GM13976 (cell line): ENCODE data around the gene LONRF3.

ENCODE experiments used
- DNase-seq: peaks from one replicate; pipeline ENCODE4 v3.0.0; 2012; ENCODE audit warnings: low spot score
- CTCF ChIP-seq: IDR thresholded peaks from 2 replicates; pipeline ENCODE4 v1.5.1; 2012; ENCODE audit warnings: borderline replicate concordance, mild to moderate bottlenecking; ENCODE audit not compliant: insufficient read depth; ENCODE audit errors: extremely low read depth, missing control alignments, control extremely low read depth
- in situ Hi-C: fragments of 300-500 bp; cut with MboI; formaldehyde crosslinking; loops from one replicate; pipeline ENCODE4 v1.12.0; 2022; ENCODE audit warnings: low sequenced_read_pairs, mixed read lengths, inconsistent platforms; ENCODE audit not compliant: unreplicated experiment

The LONRF3 gene

GRCh38 chrX:118973389-118974087 lies 880 bp upstream of the LONRF3 start:
- in situ Hi-C loops = no loop called here
- no peak for TF ChIP-seq CTCF
- no peak for DNase-seq

- TF ChIP-seq CTCF = no peak
- in situ Hi-C loops = no loop called here
- peak; percentile 56 for DNase-seq
Observed at GRCh38 chrX:118974908-118975671, 672 bp downstream of the LONRF3 start.

GRCh38 chrX:118975831-118976598 lies 1.6 kb downstream of the LONRF3 start:
- in situ Hi-C loops = no loop called here
- no peak for TF ChIP-seq CTCF
- peak; percentile 41 for DNase-seq

- in situ Hi-C loops = no loop called here
- DNase-seq = peak; percentile 15
- TF ChIP-seq CTCF = no peak
Observed at GRCh38 chrX:118976599-118977340, 2.4 kb downstream of the LONRF3 start.

- no peak for DNase-seq
- in situ Hi-C loops = no loop called here
- no peak for TF ChIP-seq CTCF
Observed at GRCh38 chrX:118977424-118977823, 3.0 kb downstream of the LONRF3 start.

- TF ChIP-seq CTCF = no peak
- DNase-seq = no peak
- in situ Hi-C loops = no loop called here
Observed at GRCh38 chrX:118978451-118978850, 4.0 kb downstream of the LONRF3 start.
